GM21786 (cell line): ENCODE data around the gene KLHL3.

ENCODE experiments used
- ATAC-seq: cut with Tn5 transposase; IDR thresholded peaks from one replicate; pipeline ENCODE4 v1.9.1; 2021; ENCODE audit not compliant: unreplicated experiment

KLHL3 gene

DNA sequence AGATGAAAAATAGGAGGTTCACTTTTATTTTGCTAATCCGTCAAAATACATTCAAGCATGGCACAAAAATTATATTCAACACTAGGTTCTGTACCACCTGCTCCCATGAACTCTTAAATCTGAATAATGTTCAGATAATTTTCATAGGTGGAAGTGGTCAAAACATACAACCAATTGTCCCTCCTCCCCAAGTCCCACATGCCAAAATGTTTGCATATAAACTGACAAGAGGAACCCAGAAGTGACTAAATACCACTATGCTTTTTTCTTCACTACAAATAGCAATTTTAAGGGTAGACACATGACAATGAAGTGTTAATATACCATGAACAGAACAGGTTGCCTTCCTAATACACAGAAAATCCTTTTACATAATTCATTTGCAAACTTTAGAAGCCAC is 14.5 kb upstream of the KLHL3 start:
- ATAC-seq, result no peak

DNA sequence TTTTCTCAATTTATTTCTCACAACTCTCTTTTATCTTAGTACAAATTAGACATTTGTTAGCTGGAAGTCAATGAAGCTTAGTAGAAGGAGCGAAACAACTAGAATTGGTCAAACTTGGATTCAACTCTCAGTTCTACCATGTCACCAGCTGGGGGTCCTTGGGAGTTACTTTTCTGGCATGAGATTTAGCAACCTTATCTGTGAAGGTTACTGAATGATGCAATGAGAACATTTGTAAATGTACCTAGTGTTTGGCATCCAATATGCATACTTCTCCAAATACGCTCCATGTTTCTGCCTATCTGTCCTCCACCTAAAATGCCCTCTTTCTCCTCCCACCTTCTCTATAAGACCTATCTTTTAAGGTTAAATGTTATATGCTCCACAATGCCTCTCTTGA is 12.0 kb upstream of the KLHL3 start:
- no peak for ATAC-seq

DNA sequence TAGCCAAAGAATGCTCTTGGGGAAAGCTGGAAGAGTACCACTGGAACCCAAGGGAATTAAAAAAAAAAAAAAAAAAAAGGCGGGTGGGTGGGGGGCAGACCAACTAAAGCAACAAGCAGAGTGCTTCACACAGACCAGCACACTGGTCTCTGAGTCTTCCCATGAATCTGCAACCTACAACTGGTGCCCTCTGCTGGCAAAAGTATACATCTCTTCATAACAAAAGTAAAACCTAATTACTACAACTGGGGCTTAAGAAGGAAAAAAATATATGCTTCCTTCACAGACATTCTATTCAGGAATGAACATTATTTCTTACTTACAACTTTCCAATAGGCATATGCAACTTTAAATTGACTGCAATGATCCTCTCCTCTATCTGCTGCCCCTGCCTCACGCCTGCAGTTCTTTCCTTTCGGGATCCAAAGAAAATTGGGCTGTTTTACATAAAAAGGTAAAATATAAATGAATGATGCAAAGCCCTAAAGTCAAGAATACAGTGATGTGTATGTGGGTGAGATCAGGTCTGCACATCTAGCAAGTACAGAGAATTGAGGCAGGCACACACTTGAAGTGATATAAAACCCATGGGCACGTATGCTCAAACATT is 7.2 kb upstream of the KLHL3 start:
- peak; percentile 70 for ATAC-seq

DNA sequence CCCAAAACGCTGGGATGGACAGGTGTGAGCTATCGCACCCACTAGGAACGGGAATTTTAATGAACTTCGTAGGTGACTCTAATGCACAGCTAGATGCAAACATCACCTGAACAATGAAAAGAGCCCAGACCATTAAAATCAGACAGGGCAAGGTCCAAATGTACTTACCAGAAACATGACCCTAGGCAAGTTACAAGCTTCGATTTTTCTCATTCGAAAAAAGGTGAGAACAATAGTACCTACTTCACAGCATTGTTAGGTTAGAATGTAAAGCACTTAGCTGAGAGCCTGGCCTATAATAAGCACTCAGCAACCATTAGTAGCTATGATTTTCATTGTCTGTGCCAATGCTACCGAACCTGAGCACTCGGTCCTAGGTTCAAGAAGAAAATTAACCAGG is 5.8 kb upstream of the KLHL3 start:
- no peak for ATAC-seq

DNA sequence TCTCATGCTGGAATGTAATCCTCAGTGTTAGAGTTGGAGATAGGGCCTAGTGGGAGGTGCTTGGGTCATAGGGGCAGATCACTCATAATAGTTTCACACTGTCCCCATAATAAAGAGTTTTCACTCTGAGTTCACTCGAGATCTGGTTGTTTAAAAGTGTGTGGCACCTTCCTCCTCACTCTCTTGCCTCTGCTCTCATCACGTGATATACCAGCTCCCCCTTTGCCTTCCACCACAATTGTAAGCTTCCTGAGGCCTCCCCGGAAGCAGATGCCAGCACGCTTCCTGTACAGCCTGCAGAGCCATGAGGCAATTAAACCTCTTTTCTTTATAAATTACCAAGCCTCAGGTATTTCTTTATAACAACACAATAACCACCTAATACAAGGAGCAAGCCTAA is 3.8 kb upstream of the KLHL3 start:
- no peak for ATAC-seq

DNA sequence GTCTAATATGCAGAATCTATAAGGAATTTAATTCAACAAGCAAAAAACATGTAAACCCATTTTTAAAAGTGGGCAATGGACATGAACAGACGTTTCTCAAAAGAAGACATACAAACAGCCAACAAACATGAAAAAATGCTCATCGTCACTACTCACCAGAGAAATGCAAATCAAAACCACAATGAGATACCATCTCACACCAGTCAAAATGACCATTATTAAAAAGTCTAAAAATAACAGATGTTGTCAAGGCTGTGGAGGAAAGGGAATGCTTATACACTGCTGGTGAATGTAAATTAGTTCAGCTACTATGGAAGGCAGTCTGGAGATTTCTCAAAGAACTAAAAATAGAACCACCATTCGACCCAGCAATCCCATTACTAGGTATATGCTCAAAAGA is 3.1 kb upstream of the KLHL3 start:
- ATAC-seq, result no peak

DNA sequence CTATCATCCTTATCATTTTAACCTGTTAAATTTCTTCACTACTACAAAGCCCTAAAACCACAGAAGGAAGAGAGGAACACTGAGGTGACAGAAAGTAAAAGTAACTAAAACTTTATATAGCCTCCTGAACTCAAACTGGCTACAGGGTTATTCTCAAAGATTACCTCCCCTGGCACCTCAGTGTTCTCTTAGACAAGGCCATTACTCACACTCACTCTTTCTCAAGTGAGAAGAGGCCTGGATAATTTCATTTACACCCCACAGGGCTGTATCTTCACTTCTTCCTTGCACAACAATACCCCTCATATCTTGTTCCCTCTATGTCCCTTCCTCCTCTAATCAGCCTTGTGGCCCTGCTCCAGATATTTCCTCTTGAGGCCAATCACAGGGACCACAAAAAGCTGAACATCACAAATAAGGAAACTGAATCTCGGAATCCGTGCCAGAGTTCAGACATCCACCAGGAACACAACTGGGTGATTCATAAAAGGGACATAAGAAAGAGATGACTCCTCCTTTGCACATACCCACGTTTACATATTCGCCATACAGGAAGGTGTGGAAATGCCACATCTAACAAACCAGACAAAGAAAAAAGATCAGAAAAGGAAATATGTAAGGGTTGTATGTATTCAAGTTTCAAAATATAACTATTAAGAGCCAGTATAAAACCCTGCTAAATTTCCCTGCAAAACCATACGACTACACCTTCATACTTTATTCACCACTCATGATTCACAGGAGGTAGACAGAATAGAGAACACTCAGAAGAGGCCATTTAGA is 1.7 kb upstream of the KLHL3 start:
- no peak for ATAC-seq

DNA sequence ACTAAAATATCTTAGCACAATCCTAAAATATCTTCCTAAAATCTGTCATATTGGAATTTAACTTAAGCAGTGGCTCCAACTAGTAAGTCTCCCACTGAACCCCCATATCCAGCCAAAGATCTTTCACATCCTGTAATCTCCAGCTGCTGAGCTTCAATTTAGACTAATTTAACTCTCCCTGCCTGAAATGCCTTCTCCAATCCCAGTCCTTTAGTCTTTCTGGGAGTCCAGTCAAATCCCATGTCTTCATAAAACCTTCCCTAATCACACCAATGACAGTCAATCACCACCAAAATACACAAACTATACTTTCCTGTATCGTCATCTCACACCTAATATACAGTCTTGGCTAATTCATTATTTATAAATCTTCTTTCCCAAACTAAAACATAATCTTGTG is 607 bp upstream of the KLHL3 start:
- ATAC-seq, result no peak

DNA sequence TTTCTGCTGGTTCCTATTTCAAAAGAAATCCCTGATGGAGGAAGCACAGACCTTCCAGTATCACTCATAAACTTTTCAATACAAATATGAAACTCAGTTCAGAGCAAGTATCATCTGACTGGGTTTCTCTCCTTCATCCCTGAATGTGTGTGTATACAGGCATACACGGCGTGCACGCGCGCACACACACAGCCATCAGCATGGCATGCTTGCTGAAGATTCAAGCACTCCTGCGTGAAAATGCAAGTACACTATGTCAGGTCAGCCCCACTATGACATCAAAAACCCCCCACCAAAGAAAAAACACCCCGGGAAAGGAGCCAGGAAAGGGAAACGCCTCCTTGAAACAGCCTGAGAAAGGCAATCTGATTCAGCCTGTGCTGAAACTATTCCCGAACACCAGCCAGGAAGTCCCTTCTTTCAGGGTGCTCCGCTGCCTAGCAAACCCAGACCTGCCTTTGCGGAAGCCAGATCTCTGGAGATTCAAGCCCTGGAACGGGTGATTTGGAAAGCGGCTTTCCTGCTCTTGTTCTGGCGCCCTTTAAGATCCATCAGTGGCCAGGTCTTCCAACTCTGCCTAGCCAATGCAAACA is 831 bp downstream of the KLHL3 start:
- ATAC-seq, result no peak

DNA sequence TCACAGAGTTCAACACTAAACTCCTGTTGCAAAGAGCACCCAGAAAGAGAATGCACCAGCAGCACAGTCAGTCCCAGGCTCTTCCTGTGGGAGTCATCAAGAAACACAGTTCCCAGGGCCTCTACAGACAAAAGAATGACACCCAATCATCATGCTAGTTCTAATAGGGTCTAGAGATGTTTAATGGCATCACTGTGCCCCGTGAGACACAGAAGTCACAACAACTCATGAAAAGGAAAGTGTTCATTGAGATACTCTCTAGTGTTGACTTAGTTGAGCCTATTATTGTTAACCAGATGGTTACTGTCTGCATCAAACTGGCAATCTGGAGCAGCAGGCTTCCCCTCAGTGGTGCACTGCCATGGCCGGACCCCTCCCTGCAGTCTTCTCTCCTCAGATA is 1.6 kb downstream of the KLHL3 start:
- ATAC-seq, result no peak

DNA sequence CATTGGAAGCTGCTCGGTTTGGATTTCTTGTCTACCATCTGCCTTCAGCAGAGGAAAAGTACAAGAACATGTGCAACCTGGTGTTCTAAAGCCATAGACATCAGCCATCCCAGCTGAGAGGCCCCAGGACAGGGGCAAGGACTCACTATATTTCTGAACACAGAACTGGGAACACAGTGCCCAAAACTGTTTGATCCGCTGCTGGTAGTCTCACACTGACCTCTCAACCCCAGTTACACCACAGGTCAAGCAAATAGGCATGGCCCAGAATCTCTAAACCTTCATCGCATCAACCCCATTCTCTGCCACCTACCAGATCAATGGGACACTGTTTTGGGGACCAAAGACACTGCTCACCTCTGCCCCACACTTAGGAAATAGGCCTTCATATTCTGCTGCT is 2.0 kb downstream of the KLHL3 start:
- no peak for ATAC-seq

DNA sequence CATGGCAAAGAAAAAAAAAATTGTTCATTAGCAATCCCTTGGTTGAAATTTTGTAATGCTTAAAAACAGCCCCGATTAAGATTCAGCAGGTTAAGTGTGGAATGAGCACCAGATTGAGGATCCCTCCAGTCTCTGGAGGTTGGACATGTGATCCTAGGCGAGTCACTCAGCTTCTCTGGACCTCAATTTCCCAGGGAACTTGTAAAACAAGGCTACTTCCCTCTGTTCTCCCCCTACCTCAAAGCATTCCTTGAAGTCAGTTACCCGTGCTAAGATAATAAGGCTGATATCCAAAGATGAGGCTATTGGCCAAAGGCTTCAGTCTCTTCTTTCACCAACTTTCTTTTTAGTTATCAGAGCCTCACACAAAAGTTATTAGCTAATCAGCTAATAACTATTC is 2.9 kb downstream of the KLHL3 start:
- ATAC-seq, result no peak

DNA sequence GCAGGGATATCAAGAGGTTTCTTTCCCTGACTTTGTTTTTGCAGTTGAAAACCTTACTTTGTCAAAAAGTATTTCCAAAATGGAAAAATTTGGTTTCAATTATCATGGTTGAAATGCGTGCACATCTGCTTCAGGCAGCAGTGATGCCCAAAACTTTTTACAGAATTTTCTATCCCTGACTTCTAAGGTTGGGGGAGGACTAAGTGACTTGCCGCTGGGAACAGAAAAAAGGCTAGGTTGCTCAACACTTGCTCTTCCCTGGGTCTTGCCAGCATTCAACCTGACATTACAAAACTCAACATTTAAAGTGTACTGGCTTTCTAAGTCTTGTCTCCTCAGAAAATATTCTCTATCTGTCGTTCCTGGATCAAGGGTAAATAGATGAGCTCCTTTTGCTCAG is 4.7 kb downstream of the KLHL3 start:
- no peak for ATAC-seq

DNA sequence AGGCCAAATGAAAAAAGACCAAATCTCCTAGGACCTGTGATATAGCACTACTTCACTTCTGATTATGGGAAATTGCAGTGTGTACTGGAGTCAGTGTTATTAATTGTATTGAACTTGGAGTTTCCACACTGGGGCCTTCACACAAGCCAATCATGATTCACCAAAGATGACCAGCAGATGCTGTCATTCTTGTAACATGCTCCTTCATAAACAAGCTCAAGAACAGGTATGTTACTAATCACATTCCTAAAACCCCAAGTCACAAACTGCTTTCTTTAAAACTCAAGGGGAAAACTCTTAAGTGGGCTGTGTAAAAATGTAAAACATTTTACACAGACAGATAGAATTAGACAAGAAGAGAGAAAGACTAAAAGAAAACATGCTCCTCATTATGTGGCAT is 5.6 kb downstream of the KLHL3 start:
- ATAC-seq, result no peak

DNA sequence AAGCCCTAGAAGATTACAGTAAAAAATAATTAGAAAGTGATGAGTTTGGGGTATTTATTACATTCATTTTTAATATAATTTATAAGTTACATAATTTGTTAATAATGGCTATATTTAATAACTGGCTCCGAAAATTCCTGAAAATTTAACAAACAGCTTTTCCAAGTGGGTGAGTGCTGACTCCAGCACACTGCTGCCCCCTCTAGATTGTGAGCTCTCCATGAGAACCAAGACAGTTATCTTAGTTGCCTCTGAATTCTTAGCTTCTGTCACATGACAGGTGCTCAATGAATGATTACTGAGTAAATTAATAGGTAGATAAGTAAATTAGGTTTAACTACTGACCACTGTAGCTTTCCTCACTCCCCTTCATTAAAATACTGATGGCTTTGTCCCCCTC is 7.8 kb downstream of the KLHL3 start:
- ATAC-seq, result no peak

DNA sequence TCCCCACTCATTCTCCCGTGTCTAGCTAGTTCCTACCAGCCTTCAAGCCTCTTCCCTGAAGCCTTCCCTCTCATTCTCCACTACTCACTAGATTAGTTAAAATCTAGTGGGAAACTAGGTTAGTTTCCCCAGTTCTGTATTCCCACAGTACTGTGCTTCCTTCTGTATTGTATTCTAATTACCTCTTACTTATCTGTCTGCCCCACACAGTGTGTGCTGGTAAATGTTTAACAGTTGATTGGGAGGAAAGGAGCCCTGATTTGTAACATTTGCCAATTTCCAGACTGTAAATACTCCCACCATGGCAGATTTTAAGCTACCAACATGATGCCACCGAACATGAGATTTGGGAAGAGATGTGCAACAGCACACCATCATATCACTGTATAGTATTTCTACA is 8.3 kb downstream of the KLHL3 start:
- no peak for ATAC-seq

DNA sequence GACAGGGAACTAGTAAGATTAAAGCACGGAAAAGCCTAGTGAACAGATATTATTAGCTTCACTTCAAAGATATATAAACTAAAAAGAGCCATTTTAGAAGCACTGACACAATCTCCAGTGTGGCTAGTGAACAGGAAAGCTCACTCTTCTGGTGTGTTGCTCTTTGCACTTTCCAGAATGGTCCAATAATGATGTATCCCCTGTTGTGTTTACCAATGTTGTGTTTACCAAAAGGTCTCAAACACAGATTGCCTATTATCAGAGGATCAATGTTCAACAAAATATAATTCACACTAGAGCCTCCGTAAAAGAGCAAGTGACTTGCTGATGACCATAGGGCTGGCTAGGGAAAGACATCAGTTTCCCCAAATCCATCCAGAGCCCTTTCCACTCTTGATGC is 11.6 kb downstream of the KLHL3 start:
- ATAC-seq, result no peak

DNA sequence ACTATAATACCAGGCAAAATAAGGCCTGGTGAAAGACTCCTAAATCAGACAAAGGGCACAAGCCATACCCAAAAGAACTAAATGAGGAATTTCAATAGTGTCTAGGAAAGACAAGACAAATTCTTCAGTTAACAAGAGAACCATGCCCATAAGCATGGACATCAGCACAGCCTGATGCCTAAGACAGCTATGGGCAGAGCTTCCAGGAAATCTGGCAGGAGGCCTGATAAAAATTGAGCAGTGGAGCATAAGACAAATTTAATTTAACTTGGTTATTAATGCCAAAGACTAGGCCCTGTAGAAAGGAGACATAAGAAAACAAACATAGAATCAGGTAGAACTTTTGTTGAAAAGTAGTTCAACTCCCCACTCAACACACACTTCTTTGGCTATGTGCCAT is 17.3 kb downstream of the KLHL3 start:
- ATAC-seq, result no peak

DNA sequence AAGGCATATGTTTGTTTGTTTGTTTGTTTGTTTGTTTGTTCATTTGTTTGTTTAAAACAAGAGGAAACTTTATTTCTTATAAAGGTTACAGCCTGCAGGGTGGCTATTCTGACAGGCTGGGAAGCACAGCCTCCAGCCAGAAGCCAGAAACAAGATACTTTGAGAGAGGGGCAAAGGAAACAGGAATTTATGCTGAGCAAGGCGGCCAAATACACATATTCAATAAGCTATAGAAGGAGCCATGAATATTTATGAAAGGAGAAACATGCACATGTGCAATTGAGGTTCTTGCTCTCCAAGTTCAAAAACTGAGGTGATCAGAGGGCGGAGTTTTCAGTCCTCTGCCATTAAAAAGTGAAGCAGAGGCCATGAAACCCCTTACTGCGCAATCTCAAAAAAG is 19.6 kb downstream of the KLHL3 start:
- ATAC-seq, result no peak

DNA sequence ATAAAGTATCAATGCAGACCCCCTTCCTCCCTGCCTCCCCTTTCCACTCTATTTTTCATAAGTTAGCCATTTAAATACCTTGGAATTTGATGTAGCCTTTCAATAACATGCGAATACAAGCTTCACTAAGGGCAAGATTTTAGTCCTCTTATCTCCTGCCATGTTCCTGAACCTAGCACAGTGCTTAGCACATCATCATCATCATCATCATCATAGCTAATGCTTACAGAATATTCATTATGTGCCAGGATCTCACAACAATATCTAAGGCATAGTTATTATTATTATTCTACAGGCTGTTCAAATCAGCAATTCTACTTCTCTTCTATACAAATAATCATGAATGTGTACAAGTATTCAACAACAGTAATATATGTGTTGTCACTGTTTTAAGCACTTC is 20.4 kb downstream of the KLHL3 start:
- ATAC-seq, result no peak

DNA sequence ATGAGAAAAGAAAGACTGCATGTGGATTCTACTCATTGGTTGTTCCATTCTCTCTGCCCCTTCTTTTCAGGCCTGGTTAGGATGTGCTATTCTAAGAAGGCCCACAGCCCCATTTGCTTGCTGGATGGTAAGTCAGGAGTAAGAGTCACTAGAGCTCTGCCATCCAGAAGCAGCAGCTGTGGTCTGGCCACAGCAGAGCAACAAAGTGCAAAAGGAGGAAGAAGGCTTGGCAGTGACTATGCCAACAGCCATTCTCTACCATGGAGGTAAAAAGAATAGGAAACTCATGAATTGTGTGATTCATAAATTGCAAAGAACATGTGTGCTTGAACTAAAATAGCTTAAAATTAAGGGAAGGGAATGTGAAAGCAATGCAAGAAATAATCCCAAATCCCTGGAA is 20.9 kb downstream of the KLHL3 start:
- no peak for ATAC-seq

DNA sequence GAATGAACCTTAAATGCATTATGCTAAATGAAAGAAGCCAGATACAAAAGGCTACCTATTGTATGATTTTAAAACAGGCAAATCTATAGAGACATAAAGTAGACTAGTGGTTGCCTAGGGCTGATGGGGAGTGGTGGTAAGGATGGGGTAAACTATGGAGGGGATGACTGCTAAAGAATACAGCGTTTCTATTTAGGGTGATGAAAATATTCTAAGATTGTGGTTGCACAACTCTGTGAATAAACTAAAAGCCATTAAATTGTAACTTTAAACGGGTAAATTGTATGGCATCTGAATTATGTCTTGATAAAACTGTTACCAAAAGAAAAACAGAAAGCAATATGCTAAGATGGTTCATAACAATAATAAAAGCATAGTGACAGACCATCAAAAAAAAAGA is 21.4 kb downstream of the KLHL3 start:
- no peak for ATAC-seq
